Karpas-422 (cell line): Measurements from ENCODE around the gene ZFHX3. TPM values are rescaled to one million over a fixed set of nuclear protein-coding genes. Genes with fewer than 3 reads are reported as not detected.

ENCODE experiments used
- DNase-seq: peaks from one replicate; pipeline ENCODE4 v3.0.0-alpha.2; 2015
- H2AFZ ChIP-seq: fragments of 200-600 bp; sonication (generic); 2 replicates; pipeline ENCODE4 v1.6.1; 2014; ENCODE audit warnings: antibody characterized with exemption, low read length, mixed read lengths
- H3K27ac ChIP-seq: fragments of 200-600 bp; sonication (generic); 2 replicates; pipeline ENCODE4 v1.5.1; 2014; ENCODE audit warnings: mild to moderate bottlenecking, low read length, moderate library complexity
- H3K27me3 ChIP-seq: fragments of 200-600 bp; sonication (generic); 2 replicates; pipeline ENCODE4 v1.6.1; 2014; ENCODE audit warnings: low read length, mixed read lengths
- H3K36me3 ChIP-seq: fragments of 200-600 bp; sonication (generic); 2 replicates; pipeline ENCODE4 v1.6.1; 2014; ENCODE audit warnings: low read length, mixed read lengths; ENCODE audit not compliant: insufficient read depth
- H3K4me1 ChIP-seq: fragments of 200-600 bp; sonication (generic); 2 replicates; pipeline ENCODE4 v1.6.1; 2014; ENCODE audit warnings: mild to moderate bottlenecking, low read length, mixed read lengths
- H3K4me2 ChIP-seq: fragments of 200-600 bp; sonication (generic); 2 replicates; pipeline ENCODE4 v1.6.1; 2014; ENCODE audit warnings: low read length, low read depth, mild to moderate bottlenecking; ENCODE audit not compliant: poor library complexity, severe bottlenecking
- H3K4me3 ChIP-seq: fragments of 200-600 bp; sonication (generic); 2 replicates; pipeline ENCODE4 v1.5.1; 2014; ENCODE audit warnings: mild to moderate bottlenecking, antibody characterized with exemption, low read length, mixed read lengths
- H3K79me2 ChIP-seq: fragments of 200-600 bp; sonication (generic); 2 replicates; pipeline ENCODE4 v1.6.1; 2014; ENCODE audit warnings: mild to moderate bottlenecking, low read length, mixed read lengths
- H3K9ac ChIP-seq: fragments of 200-600 bp; sonication (generic); 2 replicates; pipeline ENCODE4 v1.6.0; 2014; ENCODE audit warnings: low read length
- H3K9me2 ChIP-seq: fragments of 200-600 bp; sonication (generic), shearing (Covaris generic); replicated peaks from 2 replicates; pipeline ENCODE4 v1.6.0; 2014; ENCODE audit warnings: mild to moderate bottlenecking, low read length, moderate library complexity; ENCODE audit not compliant: insufficient read depth
- H3K9me3 ChIP-seq: fragments of 300-700, 200-600 bp; sonication (generic); 2 replicates; pipeline ENCODE4 v1.6.1; 2014; ENCODE audit warnings: low read length, mixed read lengths
- H4K20me1 ChIP-seq: fragments of 200-600 bp; sonication (generic); 2 replicates; pipeline ENCODE4 v1.6.1; 2014; ENCODE audit warnings: mild to moderate bottlenecking, antibody characterized with exemption, low read length, low read depth; ENCODE audit not compliant: insufficient read depth
- total RNA-seq: library from RNA; depleted of rRNA; stranded (reverse); fragments of >200 nt; shearing (Covaris generic); gene quantifications from 2 replicates; pipeline ENCODE4 v1.2.3, GENCODE V29; 2014; ENCODE audit warnings: low replicate concordance

Gene ZFHX3
- total RNA-seq, 1 experiment from 2014 or later = 0.67 TPM

DNA sequence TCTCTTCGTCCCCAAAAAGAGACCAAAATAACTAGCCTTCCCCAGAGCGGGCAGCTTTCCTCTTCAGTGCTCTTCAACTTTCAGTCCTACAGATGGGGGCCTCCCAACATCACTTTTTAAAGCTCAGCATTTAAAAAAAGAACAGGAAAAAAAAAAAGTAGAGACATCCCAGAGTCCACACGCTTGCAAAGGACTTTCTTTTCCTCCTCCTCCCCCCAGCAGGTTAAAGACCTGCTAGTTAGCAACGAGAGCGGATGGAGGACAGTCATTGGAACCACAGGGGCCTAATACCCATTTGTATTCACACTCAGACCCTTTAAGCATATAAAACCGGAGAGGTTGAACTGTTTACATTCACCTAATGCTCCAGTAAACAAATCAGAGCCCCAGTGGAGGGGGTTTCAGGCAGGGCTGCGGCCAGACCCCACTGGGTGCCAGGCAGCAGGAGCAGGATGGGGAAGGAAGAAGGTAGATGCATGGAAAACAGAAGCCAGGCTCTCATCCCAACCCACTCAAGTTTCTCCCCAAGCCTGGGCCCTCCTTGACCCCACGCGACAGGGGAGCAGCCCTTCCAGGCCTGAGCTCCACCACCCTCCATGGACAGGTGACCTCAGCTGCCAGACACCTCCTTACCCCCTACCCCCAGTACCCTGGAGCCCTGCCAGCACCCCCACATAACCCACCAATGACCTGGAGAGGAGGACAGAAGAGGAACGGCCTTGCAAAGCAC lies 15.2 kb downstream of the ZFHX3 start:
- Histone ChIP-seq H3K4me3 (no peak overlapping the region), H4K20me1 (no peaks in the 10 kb centered on the region; the same call in 1 of the 2 replicates), H3K9me2 (no peaks in the 10 kb centered on the region), H3K36me3 (no peaks in the 10 kb centered on the region), H3K9me3 (no peaks in the 10 kb centered on the region), H3K79me2 (no peaks in the 10 kb centered on the region), H3K4me2 (no peak overlapping the region), H3K27me3 (no peaks in the 10 kb centered on the region), H3K9ac (no peak overlapping the region), H3K4me1 (peaks cover 9% of the 10 kb centered on the region), H2AFZ (no peak overlapping the region), H3K27ac (no peak overlapping the region)
- DNase-seq = no peak

DNA sequence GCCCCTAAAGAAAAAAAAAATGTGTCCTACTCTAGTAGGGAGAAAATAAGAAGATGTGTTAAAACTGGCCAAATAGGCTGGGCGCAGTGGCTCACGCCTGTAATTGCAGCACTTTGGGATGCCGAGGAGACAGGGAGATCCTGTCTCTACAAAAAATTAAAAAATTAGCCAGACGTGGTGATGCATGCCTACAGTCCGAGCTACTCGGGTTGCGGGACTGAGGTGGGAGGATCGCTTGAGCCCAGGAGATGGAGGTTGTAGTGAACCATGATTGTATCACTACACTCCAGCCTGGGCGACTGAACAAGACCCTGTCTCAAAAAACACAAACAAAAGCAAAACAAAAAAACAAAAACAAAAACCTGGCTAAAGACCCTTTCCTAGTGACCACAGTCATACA lies 15.9 kb downstream of the ZFHX3 start:
- H3K27ac ChIP-seq = no peak overlapping the region
- H3K4me2 ChIP-seq = no peak overlapping the region
- no peak overlapping the region for H2AFZ ChIP-seq

DNA sequence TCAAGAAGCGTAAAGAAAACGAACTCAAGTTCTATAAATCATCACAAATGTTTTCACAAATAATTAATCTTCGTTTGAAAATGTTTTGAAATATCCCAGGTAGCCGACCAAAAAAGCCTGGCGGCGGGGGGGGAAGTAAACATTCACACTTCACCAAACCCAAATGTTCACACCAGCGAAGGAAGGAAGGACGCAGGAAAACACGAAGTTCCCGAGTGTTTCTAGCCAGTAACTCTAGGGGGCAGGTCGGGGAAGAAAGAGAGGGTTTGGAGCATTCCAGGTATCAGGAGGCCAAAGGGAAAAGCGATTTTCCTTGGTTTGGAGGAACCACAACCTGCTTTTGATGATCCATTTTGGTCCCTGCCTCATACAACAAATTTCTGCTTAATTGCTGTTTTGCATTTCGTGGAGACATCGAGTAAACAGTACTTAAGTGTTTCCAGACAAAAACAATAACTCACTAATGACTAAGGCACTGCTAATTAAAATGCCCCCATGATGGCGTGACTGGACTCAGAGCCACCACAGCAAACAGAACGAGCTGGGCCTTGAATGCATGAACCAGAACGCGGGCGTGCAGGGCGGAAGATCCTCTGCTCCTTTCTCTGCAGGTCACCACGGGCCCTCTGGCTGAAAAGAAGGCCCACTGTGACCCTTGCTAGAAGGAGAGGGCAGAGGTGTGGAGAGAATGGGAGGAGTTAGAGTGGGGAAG lies 16.6 kb downstream of the ZFHX3 start:
- H3K27ac ChIP-seq = no peak overlapping the region
- no peak overlapping the region for H3K4me2 ChIP-seq
- no peak overlapping the region for H3K4me3 ChIP-seq
- no peaks in the 10 kb centered on the region for H3K79me2 ChIP-seq
- no peak for DNase-seq
- H3K27me3 ChIP-seq = no peaks in the 10 kb centered on the region
- no peaks in the 10 kb centered on the region for H3K9me3 ChIP-seq
- H3K36me3 ChIP-seq = no peaks in the 10 kb centered on the region
- H3K9ac ChIP-seq = no peak overlapping the region
- no peaks in the 10 kb centered on the region for H3K9me2 ChIP-seq
- H3K4me1 ChIP-seq = peaks cover 5% of the 10 kb centered on the region
- no peak overlapping the region for H2AFZ ChIP-seq
- H4K20me1 ChIP-seq = no peaks in the 10 kb centered on the region; the same call in 1 of the 2 replicates

More for the DNA sequence above, 15.9 kb downstream of the ZFHX3 start:
- DNase-seq = no peak
- no peaks in the 10 kb centered on the region for H3K9me3 ChIP-seq
- no peaks in the 10 kb centered on the region for H3K79me2 ChIP-seq
- no peaks in the 10 kb centered on the region; the same call in 1 of the 2 replicates for H4K20me1 ChIP-seq
- no peak overlapping the region for H3K4me3 ChIP-seq
- H3K36me3 ChIP-seq = no peaks in the 10 kb centered on the region
- no peak overlapping the region for H3K9ac ChIP-seq
- peaks cover 9% of the 10 kb centered on the region for H3K4me1 ChIP-seq
- H3K9me2 ChIP-seq = no peaks in the 10 kb centered on the region
- no peaks in the 10 kb centered on the region for H3K27me3 ChIP-seq

DNA sequence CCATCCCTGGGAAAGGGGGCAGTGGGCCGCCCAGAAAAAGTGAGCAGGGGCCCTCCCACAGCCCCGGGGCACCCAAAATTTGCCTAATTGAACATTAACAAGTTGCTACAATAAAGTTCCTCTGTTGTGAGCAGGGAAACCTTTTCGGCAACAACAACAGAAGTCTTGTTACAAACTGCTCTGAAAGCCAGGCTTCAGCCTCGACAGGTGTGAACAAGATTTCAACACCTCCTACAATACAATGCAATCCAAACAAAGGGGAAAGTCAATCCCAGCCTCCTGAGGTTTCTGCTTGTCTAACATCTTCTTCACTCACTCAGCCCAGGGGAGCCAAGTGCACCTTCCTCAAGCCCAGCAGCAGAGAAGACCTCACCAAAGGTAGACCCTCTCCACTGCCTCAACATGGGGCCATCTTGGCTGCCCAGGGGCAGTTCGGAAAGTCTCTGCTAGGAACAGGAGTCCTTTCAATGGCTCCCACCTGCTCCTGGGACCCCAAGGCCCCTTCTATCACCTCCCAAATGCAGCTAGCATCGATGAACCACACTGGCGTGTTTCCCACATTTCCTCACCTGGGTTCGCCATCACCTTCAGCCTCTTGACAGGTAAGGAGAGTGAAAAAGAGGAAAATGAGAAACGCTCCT lies 19.1 kb downstream of the ZFHX3 start:
- Histone ChIP-seq H2AFZ (no peak overlapping the region), H3K4me2 (no peak overlapping the region), H3K4me1 (no peaks in the 10 kb centered on the region), H3K9me2 (no peaks in the 10 kb centered on the region), H4K20me1 (no peaks in the 10 kb centered on the region), H3K36me3 (no peaks in the 10 kb centered on the region), H3K4me3 (no peak overlapping the region), H3K27me3 (no peaks in the 10 kb centered on the region), H3K79me2 (no peaks in the 10 kb centered on the region), H3K9me3 (no peaks in the 10 kb centered on the region), H3K9ac (no peak overlapping the region), H3K27ac (no peak overlapping the region)
- no peak for DNase-seq

DNA sequence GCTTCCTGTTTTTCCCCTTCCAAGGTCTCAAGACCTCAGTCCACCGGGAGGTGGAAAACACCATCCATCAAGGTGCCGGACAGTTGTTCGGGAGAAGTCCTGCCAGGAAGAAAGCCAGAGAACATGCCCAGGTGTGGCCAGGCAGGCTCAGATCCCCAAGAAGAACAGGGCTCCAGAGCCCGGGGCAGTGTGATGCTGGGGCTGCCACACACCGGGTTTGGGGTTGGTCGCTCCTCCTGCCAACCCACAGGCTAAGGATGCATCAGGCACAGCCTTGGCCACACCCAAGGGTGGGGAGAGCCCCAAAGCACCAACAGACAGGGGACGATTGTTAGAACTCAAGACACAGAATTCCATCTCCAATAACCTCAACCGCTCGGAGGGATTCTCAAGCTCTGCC lies 19.7 kb downstream of the ZFHX3 start:
- H3K4me1 ChIP-seq = no peaks in the 10 kb centered on the region
- no peak overlapping the region for H3K27ac ChIP-seq
- H3K27me3 ChIP-seq = no peaks in the 10 kb centered on the region
- no peak overlapping the region for H3K4me2 ChIP-seq
- no peaks in the 10 kb centered on the region for H3K36me3 ChIP-seq
- H2AFZ ChIP-seq = no peak overlapping the region
- H3K9me3 ChIP-seq = no peaks in the 10 kb centered on the region
- DNase-seq = no peak
- no peak overlapping the region for H3K9ac ChIP-seq
- no peaks in the 10 kb centered on the region for H3K79me2 ChIP-seq
- H3K4me3 ChIP-seq = no peak overlapping the region
- H4K20me1 ChIP-seq = no peaks in the 10 kb centered on the region
- no peaks in the 10 kb centered on the region for H3K9me2 ChIP-seq

DNA sequence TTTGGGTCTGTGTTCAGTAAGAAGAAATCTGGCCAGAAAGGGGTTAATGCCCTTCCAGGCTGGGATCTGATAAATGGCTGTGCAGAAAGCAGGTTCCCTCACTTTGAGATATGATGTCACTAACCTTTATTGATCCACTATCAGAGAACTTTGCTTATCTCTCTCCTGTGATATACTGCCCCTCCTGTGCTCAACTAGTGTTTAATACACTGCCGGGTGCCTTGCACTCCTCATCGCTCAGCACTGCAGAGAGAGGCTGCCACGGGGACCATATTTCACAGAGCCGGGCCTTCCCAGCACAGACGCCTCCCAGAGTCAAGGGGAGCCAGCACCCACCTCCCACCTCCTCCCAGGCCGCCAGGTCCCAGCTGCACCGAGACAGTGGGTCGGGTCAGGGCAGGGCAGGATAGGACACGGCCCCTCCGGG lies 20.2 kb downstream of the ZFHX3 start:
- H3K36me3 ChIP-seq = no peaks in the 10 kb centered on the region
- no peak overlapping the region for H3K9ac ChIP-seq
- no peak for DNase-seq
- H3K27ac ChIP-seq = no peak overlapping the region
- no peaks in the 10 kb centered on the region for H3K9me3 ChIP-seq
- H2AFZ ChIP-seq = no peak overlapping the region
- no peak overlapping the region for H3K4me2 ChIP-seq
- H4K20me1 ChIP-seq = no peaks in the 10 kb centered on the region
- no peaks in the 10 kb centered on the region for H3K79me2 ChIP-seq
- H3K4me1 ChIP-seq = no peaks in the 10 kb centered on the region
- H3K4me3 ChIP-seq = no peak overlapping the region
- H3K27me3 ChIP-seq = no peaks in the 10 kb centered on the region
- H3K9me2 ChIP-seq = no peaks in the 10 kb centered on the region

DNA sequence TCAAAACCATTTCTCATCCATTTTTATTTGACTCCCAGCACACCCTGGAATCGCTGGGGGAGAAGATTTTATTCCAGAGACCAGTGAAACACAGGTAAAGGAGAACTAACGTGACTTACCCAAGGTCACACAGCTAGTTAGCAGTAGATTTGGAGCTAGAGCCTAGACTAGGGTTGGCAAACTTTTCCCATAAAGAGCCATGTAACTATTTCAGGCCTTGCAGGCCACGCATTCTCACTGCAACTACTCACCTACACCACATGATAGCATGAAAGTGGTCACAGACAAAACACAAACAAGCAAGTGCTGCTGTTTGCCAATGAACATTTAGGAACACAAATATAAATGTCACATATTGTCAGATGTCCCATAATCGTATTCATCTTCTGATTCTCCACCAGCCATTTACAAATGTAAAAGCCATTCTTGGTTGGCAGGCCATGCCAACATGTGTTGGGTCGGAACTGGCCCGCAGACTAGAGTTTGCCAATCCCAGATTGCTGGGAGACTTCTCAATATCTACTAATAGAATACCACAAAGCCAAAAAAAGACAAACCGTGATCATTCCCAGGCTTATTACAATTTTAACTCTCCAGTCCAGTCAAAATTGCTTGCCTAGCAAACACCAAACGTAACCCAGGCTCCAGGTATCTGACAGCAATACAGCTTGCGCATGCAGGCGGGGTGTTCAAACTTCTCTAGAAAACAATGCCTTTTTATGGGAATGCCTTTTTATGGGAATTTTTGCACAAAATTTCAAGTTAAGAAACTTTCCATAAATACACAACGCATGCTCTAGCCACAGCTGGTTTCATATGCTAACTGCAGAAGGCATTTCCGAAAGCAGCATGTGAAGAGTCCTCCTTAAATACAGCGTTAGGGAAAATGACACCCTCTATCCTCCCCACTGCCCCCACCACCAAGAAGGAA lies 20.9 kb downstream of the ZFHX3 start:
- Histone ChIP-seq H3K9me3 (no peaks in the 10 kb centered on the region), H3K27ac (no peak overlapping the region), H3K27me3 (no peaks in the 10 kb centered on the region), H3K36me3 (no peaks in the 10 kb centered on the region), H3K4me3 (no peak overlapping the region), H4K20me1 (no peaks in the 10 kb centered on the region), H3K4me1 (no peaks in the 10 kb centered on the region), H3K9ac (no peak overlapping the region), H3K9me2 (no peaks in the 10 kb centered on the region), H3K4me2 (no peak overlapping the region), H3K79me2 (no peaks in the 10 kb centered on the region), H2AFZ (no peak overlapping the region)
- DNase-seq = no peak
